Measurements from ENCODE around the gene WRNIP1.

WRNIP1 gene

DNA sequence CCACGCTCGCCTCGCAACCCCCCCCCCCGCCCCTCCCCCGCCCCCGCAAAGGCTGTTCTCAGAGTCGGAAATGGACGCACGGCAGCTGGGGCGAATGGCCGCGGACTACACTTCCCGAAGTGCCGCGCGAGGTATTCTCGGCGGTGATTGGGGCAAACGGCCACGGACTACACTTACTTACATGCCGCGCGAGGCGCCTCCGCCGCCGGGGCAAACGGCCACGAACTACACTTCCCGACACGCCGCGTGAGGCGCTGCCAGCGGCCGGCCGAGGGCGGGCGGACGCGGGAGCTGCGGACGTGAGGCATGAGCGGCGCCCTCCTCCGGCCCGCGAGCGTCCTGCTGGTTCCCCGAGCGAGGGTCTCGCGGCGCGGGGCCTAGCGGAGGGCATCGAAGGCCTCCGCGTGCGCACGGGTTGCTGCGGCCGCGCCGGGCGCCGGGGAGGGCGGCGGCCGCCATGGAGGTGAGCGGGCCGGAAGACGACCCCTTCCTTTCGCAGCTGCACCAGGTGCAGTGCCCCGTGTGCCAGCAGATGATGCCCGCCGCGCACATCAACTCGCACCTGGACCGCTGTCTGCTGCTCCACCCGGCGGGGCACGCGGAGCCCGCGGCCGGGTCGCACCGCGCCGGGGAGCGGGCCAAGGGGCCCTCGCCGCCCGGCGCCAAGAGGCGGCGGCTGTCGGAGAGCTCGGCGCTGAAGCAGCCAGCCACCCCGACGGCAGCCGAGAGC is at the start of gene WRNIP1:
Gene WRNIP1, plus strand, starts transcription at position 228 of the 730 bp plus-strand sequence. Its CDS starts 230 bp downstream, at position 458.
- peak; percentile 99 for DNase-seq

DNA sequence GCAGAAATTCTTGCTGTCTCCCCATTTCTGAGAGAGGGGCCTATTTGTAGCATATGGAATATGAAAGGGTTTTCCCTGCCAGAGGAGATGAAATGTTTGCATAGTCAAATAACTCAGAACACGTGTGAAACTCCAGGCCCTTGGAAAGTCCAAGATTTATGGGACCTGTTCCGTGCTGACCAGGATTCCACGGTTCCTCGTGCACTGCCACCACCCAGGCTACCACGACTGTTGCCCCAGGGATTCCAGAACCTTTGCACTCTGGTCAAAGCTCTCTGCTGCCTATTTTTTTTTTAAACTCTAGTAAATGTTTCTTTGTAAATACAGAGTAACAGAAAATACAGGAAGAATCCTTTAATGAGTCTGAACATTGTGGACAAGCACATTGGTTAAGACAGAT is 49.5 kb upstream of the WRNIP1 start:
- DNase-seq: no peak

DNA sequence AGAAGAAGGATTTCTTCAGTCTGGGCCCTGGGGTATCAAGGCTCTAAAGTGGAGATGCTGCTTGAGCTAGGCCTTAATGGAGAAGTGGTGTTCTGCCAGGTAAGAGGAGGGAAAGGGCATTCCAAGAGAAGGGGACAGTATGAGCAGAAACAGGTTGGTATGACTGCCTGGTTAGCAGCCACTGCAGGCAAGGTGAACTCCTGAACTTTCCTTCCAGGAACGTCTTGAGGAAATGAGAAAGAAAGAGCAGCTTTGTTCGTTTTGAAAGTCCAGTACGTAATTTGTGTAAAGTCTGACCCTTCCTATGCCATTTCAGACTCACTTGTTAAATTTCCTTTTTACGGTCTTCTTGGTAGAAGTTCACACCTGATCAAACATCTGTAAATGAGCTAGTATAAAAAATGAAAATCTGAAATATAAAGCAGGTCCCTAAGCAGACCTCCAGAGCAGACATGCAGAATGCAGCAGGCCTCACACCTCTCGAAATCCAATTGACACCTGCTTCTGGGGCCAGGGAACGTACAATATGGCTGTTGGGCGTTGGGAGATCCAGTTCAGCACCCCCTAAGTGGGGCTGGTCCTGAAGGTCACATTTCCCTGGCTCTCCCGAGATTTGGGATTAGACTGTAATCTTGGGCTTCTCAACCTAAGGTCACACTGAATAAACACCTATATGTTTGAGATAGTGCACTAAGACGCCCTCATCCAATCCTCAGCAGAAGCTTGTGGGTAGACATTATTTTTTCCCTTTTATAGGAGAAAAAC is 48.1 kb upstream of the WRNIP1 start:
- DNase-seq: no peak

DNA sequence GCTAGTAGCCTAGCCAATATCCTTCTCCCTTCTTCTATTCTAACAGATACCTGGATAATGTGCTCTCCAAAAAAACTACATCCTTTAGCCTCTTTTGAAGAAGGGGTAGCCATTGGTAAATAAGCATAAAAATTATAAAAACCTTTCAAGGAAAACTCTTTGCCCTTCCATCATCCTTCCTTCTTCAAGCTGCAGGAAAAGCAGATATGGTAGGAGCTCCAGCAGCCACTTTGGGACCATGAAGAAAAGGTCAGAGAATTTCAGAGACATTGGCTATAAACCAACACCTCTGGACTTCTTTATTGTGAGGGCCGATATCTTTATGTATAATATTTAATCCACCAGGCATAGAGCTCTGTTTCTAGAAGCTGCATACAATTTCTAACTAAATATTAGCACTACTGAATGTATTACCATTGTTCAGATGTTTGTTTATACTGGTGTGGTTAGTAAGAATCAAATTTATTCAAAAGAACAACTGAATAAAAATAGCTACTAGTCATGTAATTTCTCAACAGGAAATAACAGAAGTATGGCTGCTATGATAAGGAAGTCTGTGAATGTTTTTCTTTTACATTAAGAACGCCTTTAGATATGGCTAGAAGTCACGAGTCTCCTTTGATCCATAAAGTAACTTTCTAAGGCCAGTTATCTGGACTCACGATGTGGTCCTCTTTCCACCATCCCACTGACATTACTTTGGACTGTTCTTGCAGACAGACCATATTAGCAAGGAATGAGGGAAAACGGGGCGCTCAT is 46.7 kb upstream of the WRNIP1 start:
- DNase-seq: peak; percentile 82

DNA sequence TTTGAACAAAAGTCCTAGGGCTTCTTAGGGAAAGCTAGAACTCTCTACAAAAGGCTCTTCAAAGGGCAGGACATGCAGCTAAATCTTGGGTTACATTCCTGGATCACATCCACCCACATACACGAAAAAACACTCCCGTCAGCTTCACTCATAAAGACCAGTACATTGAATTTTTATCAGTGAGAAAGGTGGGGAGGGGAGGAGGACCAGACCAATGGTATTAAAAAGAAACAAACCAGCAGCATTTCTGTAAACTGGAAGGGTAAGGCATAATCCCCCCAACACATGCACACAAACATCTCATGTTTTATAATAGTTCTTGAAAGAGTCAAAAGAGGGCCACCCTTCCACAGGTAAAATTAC is 46.1 kb upstream of the WRNIP1 start:
- no peak for DNase-seq

DNA sequence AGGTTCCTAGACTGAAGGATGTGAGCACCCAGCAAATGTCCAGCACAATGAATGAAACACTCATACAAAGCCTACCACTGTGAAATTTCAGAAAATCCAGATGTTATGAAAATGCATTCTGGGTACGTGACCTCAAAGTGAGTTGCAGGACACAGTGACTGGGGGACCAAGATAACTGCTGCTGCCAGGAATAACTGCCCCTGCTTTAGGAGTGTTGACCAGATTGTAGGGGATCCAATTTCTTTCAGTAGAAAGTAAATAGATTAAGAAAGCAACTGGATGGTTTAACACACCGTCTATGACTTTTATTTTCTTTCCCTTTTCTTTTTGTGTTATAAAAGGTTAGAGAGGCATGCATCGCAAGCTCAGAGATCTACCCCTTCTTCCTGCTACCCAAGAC is 44.0 kb upstream of the WRNIP1 start:
- peak; percentile 35 for DNase-seq

DNA sequence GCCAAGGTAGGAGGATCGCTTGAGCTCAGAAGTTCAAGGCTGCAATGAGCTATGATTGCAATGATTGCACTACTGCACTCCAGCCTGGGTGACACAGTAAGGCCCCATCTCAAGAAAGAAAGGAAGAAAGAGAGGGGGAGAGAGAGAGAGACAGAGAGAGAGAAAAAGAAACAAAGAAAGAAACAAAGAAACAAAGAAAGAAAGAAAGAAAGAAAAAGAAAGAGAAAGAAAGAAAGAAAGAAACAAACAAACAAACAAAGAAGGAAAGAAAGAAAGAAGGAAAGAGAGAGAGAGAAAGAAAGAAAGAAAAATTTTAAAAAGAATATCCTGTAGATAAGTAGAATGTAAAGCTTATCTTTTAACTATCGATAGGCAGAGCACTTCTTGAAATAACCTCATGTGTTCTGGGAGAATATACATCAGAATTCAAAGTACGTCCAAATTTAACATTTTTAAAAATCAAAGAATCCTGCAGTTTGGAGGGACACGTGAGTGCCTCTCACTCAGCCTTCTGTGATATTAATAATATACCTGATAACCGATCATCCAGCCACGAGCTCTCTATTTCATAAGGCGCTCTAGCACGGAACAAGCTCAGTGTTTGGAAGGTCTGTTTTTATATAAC is 39.7 kb upstream of the WRNIP1 start:
- DNase-seq: peak; percentile 43

DNA sequence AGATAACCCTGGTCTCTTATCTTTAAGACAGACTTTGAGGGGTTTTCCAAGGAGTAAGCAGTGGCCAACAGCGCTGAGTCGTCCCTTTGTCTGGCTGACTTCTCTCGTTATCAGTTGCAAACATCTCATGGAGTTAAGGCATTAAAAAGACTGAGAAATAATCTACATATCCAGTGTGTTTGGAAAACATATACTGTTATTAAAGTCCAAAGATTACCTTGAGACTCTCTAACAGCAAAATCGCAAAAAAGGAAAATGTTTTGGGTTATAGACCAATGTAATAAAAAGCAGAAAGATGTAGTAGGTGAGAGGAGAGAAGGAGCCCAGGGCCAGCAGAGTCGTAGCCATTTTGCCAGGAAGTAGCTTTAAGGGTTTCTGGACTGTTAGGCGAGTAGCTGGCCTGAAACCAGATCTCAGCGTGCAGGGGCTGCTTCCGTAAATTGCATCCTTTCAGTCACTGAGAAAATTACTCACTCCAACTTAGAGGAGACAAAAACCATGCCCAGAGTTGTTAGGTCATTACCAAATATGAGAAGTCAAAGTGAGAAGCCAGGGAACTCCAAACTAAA is 39.1 kb upstream of the WRNIP1 start:
- peak; percentile 86 for DNase-seq

DNA sequence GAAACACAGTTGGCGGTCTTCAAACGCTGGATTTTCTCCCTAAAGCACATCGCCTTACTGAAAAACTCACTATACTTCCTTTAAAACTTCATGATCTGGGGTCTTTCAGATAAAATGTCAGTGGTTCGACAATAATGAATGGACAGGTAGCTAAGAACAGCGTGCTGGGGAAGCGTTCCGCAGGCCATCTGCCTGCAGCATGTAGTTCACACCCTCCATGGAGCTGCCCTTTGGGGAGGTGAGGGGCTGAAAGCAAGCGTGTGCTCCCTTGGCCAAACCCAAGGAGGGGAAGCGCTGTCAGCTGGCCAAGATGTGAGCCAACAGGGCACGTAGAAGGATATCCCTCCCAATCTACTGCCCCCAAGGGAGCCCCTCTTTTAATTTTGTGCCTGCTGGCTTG is 35.3 kb upstream of the WRNIP1 start:
- no peak for DNase-seq

DNA sequence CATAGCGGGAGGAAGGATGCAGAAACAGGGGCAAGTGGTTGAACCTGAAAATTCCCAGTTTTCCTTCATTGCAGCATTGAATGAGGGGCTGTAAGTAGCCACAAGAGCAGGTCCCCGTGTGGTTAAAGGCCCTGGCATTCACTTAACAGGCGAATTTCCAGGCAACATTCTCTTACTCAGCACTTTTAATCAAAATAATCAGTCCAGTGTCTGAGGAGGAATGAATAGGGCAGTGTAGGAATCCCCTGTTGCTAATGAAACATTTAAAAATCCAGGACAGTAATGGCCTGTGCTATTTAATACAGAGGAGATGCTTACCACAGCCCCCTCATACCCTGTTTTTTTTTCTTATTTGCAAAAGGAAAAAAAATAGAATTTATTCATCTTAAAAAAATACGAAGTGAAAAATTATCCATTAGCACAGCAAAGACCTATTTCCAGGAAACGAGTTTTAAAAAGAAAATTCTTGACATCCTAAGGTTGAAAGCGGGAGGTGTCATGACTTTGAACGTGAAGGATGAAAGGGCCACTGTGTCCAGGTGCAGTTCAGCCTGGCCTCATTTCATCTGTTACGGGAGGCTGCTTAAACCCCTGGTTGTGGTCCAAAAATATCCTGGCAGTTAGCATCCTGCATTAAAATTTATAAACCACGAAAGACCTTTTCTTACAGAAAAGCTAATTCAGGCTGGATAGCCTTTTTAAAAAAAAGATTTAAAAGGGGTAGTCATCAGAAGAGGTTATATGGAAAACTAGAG is 34.7 kb upstream of the WRNIP1 start:
- DNase-seq: no peak

DNA sequence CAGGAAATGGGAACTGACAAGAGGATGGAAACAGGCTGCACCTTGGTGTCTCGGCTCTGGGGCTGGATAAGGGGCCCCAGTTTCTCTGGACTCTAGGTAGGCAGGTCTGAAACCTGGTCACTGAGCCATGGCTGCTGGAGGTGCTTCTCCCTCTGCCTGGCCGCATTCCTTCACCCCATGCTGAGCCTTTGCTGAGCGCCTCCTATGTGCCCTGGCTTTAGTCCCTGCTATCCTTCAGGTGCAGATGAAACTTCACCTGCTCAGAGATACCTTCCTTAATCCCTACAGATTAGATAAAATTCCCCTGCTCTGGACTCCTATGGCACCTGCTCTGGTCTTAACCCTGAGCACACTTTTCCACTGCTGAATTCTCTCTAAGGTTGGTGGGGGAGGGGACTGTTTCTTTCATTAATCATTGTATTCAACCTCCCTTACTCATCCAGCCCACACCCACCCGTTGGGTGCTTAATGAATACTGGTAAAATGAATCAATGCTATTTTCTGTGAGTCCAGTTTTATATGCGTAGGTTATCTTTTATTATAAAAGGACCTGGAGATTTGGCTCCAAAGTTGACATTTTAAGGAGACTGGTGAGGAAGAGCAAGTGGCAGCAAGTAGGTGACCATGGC is 33.8 kb upstream of the WRNIP1 start:
- DNase-seq: no peak

DNA sequence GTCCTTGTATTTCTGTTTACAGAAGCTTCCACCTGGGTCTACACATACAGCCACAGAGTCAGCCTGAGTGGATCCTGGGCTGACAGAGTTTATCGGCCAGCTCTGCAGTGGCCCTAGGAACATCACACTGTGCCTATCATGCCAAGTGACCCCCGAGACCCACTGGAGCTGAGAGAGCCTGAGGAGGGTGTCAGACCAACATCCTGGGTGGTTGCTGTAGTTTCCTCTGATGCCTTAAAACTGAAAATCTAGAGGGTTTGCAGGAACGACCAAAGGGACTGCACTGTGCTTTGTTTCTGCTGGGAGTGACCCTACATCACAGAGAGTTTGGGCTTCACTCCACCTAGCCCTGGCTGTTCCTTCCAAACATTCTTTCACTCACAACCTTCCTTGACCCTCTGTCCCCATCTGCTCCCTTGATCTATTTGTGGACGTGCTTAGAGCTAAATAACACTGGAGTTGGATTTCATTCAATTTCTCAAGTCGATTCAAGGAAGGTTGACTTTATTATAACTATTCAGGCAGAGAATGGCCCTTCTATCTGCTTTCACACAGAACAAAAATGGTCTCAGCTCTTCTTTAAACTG is 32.6 kb upstream of the WRNIP1 start:
- DNase-seq: peak; percentile 65

DNA sequence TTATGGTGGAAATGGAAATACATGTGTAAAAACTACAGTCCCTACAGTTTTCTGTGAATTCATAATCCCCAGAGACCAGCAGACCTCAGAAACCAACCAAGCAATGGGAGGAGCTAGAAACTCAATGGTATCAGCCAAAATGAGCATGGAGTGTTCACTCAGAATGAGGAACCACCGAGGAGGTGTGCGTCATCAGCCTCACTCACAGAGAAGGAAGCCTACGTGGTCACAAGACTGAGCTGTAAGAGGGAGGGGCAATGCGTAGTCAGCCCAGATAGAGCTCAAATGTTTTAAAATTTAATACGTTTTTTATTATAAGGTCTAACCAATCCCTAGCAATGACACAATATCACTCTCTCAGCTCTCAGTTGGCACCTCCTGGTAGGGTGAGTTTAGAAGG is 31.9 kb upstream of the WRNIP1 start:
- DNase-seq: peak; percentile 99

DNA sequence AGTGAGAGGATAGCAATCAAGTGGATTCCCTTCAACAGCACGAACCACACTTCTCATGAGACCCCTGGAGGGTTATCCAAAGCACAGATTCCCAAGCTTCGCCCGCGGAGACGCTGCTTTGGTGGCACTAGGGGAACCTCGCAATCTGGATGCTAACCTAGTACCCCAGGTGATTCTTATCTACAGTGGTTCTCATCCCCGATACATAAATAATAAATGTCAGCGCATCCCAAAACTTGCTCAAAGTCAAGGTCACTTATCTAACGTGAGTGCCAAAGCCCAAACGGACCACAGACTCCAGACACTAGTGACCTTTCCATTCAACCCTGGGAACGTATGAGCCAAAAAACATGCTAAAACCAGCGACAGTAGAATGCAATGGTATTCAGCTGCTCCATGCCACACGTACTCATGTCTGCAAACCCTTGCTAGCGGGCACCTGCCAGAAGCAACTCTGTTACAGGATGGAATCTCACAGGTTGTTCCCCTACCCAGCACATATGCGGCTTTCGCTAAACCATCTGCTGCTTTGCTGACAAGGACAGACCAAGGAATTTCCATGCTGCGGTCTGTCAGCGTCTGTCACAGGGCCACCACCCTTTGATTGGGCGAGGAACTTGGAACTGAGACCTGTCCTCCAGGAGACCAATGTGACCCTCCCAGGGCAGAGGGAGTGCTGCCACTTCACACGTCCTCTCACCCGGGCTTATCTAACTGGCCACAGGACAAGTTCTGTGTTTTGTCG is 31.3 kb upstream of the WRNIP1 start:
- no peak for DNase-seq

DNA sequence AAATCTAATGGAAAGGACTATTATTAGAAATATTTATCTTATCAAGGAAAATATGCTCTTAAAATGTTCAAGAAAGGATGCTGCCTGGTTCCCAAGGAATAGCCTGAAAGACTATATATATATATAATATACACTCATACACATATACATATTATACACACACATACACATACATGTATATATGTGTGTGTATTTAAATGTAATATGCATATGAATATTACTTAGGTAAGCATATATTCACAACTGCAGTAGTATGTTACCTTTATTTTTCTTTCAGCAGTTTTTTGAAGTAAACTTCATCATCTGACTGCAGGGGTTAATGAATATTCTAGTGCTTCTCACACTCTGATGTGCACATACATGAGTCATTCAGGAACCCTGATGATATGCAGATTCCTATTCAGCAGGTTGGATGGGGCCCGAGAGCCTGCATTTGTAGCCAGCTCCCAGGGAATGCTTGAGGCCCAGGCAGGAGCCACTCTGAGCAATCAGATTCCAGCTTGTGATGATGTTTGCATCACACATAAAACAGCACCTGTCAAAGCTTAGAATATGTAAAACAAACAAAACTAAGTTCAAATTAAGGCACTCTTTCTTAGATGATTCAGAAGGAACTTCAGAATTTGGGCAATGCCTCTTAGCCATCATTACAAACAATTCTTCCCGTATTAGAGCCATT is 30.6 kb upstream of the WRNIP1 start:
- no peak for DNase-seq

DNA sequence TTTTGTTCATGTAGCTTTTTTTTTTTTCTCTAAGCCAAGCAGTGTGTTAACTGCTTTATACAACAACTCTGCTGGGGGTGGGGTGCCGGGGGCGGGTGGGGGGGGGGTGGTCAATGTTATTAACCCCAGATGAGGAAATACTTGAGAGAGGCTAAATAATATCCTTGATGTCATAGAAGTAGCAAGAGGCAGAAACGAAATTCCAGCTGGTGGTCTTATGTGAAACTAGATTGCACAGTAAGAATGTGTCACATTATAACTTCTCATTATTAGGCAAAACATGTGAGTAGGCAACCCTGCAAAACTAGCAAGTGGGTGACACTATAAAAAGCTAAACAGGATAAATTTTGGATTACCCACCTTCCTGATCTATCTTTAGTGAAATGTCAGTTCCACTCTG is 27.3 kb upstream of the WRNIP1 start:
- no peak for DNase-seq

DNA sequence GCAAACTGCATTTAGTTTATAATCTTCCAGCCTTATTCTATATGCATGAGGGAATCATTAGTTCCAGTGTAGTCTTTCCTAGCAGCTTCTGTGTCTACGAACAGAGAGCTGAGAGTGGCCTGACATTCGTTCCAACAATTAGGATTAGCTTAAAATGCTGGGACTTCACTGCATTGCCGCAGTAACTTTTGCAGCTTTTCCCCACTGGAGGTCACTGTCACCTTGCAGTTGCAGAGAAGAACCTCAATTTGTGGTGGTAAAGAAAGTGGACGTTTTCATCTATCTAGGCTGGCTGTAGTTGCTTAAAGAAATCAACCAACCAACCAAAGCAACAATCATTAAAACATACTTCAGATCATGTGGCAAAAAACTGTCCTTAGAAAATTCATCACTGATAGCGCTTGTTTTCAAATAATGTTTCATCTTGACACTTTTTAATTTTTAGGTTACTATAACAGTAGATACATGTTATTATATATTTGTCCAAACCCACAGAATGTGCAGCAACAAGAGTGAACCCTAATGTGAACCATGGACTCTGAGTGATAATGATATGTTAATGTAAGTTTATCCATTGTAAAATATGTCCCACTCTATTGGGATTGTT is 26.7 kb upstream of the WRNIP1 start:
- peak; percentile 90 for DNase-seq

DNA sequence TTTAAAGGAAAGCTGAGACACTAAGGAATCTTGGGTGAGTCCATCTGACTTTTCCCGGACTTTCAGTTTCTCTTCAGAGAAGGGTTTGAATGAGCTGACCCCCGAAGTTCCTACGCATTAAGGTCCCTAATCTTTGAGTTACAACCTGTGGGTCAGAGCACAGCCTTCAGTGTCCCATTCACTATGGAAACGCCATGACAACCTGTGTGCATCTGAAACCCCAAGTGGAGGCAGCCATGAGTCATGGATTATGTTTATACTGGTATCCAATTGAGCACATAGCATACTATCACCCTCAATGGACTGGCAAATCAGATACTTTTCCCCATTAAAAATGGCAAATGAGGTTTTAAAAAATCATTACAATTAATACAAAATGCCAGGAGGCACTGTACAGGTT is 25.9 kb upstream of the WRNIP1 start:
- DNase-seq: peak; percentile 21

DNA sequence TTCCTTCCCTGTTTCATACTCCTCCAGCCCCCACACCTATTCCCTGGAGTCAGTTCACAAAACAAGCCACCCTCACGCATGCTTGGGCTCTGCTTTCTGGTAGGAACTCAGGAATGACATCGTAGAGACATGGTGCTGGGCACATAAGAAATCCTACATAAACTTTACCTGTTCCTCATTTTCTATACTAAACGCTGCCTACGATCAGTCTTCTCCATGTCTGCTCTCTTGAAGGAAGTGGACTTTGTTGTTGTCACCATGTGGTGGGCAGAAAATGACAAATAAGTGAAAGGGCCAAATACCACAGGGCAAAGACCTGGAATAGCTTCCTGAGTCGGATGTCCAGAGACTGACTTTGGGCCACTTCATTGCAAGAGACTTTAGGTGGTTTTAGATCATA is 24.6 kb upstream of the WRNIP1 start:
- no peak for DNase-seq

DNA sequence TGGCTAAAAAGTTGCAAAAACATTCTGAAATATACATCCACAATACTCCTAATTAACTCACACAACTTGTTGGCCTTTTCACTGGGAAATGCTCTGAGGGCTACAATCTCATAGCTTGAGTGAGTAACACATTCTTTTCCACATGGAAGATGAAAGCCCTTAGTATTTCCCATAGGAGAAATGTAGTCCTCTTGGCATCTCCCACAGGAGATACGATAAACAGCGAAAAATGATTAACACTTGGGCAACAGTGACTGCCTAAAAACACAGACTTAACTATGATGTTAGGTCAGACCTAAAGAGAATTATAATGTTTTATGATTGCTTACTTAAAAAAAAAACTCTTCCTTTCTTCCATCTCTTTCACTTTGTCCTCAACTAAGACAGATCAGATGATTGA is 23.4 kb upstream of the WRNIP1 start:
- no peak for DNase-seq
